Measurements from ENCODE around the gene IL25. TPM values are rescaled to one million over a fixed set of nuclear protein-coding genes. Genes with fewer than 3 reads are reported as not detected.

Gene IL25
- total RNA-seq, 1 donor from 2014 or later: not detected

DNA sequence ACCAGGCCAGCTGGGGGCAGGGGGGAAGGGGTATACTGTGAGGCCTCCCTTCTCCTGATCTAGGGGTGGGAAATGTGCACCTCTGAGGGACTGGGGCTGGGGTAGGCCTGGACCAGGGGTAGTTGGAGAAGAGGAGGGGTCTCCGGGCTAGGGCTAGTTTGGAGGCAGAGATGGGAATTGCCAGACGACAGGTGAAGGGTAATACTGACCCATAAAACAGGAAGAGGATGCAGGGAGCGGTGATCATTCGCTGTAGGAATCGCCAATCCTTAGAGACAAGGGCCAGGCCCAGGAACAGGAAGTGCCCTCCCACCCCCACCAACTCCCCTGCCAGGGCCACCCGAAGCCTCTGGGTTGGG, 24.3 kb upstream of the IL25 start:
- peaks cover 15% of the 10 kb centered on the region for H3K27me3 Mint-ChIP-seq (ENCODE audit: unreplicated experiment)

GRCh38 chr14:23349156-23349845, 23.3 kb upstream of the IL25 start:
- Mint-ChIP-seq H3K4me3 (ENCODE audit: unreplicated experiment) (no peak overlapping the region), H3K27ac (ENCODE audit: unreplicated experiment) (no peak overlapping the region), H3K4me1 (ENCODE audit: unreplicated experiment) (peaks cover 16% of the 10 kb centered on the region), H3K27me3 (ENCODE audit: unreplicated experiment) (peaks cover 21% of the 10 kb centered on the region), H3K36me3 (ENCODE audit: low read depth, unreplicated experiment) (peaks cover 31% of the 10 kb centered on the region), H3K9me3 (ENCODE audit: unreplicated experiment) (no peaks in the 10 kb centered on the region)
- DNase-seq (ENCODE audit: low spot score): no peak
- TF ChIP-seq CTCF (IDR thresholded peaks at IDR 0.05; ENCODE audit: unreplicated experiment): no peak

More for the DNA sequence above, 24.3 kb upstream of the IL25 start:
- no peaks in the 10 kb centered on the region for H3K9me3 Mint-ChIP-seq (ENCODE audit: unreplicated experiment)
- H3K27ac Mint-ChIP-seq (ENCODE audit: unreplicated experiment): no peak overlapping the region
- no peak overlapping the region for H3K4me3 Mint-ChIP-seq (ENCODE audit: unreplicated experiment)
- peaks cover 12% of the 10 kb centered on the region for H3K4me1 Mint-ChIP-seq (ENCODE audit: unreplicated experiment)
- TF ChIP-seq CTCF (IDR thresholded peaks at IDR 0.05; ENCODE audit: unreplicated experiment): no peak
- no peak for DNase-seq (ENCODE audit: low spot score)
- H3K36me3 Mint-ChIP-seq (ENCODE audit: low read depth, unreplicated experiment): peaks cover 26% of the 10 kb centered on the region

- peak overlapping the region; percentile 83 for H3K4me3 Mint-ChIP-seq (ENCODE audit: unreplicated experiment)
- H3K4me1 Mint-ChIP-seq (ENCODE audit: unreplicated experiment): peaks cover 18% of the 10 kb centered on the region
- peak; percentile 25 for DNase-seq (ENCODE audit: low spot score)
- H3K27me3 Mint-ChIP-seq (ENCODE audit: unreplicated experiment): peaks cover 21% of the 10 kb centered on the region
- no peaks in the 10 kb centered on the region for H3K9me3 Mint-ChIP-seq (ENCODE audit: unreplicated experiment)
- H3K27ac Mint-ChIP-seq (ENCODE audit: unreplicated experiment): no peak overlapping the region
- peak; percentile 19 for TF ChIP-seq CTCF (IDR thresholded peaks at IDR 0.05; ENCODE audit: unreplicated experiment)
- H3K36me3 Mint-ChIP-seq (ENCODE audit: low read depth, unreplicated experiment): peaks cover 37% of the 10 kb centered on the region
Measured at GRCh38 chr14:23351681-23352505, 20.7 kb upstream of the IL25 start.

DNA sequence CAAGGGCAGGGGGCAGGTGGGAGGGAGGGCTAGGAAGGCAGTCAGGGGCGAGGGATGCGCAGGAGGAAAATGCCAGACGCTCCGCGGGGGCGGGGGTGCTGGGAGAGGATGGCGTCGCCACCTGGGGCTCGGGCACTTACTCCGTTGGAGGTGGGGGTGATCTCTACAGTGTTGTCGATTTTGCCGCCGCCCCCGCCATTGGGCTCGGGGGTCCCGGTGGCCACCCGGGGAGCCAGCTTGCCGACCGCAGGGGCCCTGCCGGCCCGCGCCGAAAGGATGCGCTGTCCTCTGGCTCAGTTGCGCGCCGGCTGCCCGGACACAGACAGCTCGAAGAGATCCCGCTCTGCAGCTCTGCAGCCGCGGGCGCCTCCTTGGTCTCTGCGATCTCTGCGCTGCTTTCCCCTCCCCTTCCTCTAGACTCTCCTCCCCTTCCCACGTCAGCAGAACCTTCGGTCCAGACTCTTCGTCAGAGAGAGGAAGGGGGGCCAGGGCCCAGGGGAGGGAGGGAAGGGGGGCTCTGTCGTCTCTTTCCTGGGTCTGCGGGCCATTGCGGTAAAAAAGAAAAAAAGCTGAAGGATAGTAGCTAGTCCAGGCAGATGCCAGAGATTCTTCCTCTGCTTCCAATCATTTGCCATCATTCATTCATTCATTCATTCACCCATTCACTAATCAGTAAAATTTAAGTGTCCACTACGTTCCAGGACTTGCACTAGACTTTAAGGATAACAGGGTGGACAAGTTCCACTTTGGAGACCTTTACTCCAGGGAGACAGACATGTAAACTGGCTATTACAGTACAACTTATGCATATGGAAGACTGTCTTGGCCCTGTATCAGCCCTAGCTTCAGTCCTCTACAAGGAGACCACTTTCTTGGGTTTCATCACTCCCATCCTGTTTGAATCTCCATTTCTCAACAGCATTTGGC, 19.8 kb upstream of the IL25 start, which contains the start of gene SLC22A17:
SLC22A17 (minus strand) TSS at position 382 of the 927 bp plus-strand sequence.
- Mint-ChIP-seq H3K4me1 (ENCODE audit: unreplicated experiment) (peaks cover 21% of the 10 kb centered on the region), H3K27ac (ENCODE audit: unreplicated experiment) (peak within 1 kb of the TSS; percentile 72), H3K4me3 (ENCODE audit: unreplicated experiment) (peak within 1 kb of the TSS; percentile 88), H3K9me3 (ENCODE audit: unreplicated experiment) (no peaks in the 10 kb centered on the region), H3K36me3 (ENCODE audit: low read depth, unreplicated experiment) (peaks cover 37% of the 10 kb centered on the region), H3K27me3 (ENCODE audit: unreplicated experiment) (peaks cover 21% of the 10 kb centered on the region)
- peak; percentile 68 for DNase-seq (ENCODE audit: low spot score)
- no peak for TF ChIP-seq CTCF (IDR thresholded peaks at IDR 0.05; ENCODE audit: unreplicated experiment)
